Smooth muscle cell of the brain vasculature (primary cell): ENCODE results near the gene HIGD1B.

ENCODE experiments used
- DNase-seq: peaks from one replicate; pipeline ENCODE4 v3.0.0-alpha.2; 2012; ENCODE audit warnings: low read depth, low spot score

Gene HIGD1B

DNA sequence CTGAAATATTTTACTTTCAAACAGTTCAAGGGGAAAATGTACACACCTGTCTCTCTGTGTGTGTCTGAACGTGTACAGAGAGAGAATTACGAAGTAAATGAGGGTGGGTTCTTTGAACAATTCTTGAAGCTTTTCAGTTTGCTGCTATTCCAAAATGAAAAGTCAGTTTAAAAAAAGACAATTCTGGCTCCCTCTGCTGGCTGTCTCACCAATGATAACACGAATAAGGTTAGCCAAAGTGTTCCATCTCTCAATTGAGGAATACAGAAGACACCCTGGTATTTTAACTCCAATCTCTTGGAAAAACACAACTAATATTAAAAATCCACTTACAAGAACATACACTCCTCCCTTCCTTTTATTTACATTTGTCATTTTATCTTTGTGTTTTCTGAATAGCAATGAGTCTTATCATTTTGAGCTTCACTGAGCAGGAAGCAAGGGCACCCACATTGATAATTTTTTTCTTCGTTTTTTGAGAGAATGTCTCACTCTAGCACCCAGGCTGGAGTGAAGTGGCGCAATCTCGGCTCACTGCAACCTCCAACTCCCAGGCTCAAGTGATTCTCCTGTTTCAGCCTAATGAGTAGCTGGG is 31.0 kb downstream of the HIGD1B start:
- DNase-seq: no peak

DNA sequence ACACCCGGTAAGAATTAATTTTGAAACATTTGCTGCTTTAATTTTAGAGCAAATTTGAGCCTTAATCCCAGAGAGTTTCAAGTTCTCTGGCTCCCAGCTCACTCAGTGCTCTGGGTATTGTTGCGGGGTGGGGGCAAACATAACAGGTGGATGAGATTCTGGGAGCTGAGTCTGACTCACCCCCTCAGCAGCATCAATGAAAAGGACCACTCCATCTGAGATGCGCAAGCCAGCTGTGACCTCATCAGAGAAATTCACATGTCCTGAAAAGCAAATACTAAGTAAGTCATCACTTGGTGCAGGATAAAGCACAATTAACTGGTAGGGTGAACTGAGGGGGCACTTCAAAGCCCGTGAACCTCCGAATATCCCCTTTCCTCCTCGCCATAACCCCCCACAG is 31.7 kb downstream of the HIGD1B start:
- DNase-seq: no peak

DNA sequence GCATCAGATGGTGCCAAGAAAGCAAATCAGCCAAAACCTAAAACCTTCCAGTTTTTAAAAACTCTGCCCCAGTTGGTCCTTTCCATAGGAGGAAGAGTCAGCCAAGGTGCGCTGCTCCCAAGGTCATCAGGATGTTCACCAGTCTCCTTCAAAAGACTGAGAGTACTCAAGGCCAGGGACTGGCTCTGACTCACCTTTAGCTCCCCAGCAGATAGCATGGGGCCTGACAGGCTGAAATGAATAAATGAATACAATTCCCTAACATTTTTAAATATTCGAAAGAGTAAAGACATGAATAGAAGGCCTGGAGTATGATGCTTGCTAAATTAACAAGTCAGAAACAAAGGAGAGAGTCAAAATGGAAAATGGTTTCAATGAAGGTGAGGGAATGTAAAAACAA is 32.4 kb downstream of the HIGD1B start:
- DNase-seq: no peak

DNA sequence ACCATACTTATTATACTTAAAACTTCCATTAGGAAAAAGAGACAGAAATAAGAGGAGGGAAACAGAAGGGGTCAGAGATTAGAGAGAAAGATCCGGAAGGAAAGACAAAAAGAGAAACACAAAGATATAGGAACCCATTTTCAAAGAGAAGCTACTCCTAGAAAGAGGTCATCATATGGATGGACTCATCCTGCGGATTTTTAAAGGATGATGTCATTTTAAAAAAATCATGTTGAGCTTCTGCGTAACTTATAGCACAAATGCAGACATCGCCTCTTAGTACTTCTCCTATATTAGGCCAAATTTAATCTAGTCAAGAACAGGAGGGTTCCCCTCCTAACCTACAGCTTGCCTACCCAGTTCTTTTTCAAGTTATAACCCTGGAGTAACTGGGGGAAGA is 33.5 kb downstream of the HIGD1B start:
- no peak for DNase-seq

DNA sequence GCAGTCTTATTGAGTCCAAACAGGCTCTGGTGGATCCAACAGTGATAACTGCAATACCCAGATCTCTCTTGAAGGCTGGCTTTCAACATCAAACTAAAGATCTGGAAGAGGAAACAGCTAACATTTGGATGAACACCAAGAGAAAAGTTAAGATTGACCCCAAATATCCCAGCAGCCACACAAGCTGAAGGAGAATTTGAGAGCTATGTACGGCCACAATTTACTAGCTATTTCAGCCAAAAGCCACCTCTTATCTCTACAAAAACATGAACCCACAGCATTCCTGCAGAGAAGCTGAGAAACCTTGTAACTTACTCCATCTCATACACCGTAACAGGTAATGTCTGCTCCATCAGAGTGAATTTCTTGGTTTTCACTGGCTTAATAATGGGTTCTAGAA is 37.3 kb downstream of the HIGD1B start:
- no peak for DNase-seq

DNA sequence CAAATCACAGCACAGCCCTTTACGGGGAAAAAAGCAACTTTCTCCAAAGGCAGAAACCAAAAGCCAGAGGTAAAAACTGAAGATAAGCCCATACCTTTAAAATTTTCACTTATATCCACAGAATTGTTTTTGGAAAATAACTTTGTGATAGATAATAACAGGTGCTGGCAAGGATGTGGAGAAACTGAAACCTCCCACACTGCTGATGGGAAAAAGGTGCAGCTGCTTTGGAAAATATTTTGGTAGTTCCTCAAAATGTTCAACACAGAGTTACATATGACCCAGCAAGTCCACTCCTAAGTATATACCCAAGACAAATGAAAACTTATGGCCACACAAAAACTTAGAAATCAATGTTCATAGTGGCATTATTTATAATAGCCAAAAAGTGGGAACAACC is 39.3 kb downstream of the HIGD1B start:
- DNase-seq: no peak

DNA sequence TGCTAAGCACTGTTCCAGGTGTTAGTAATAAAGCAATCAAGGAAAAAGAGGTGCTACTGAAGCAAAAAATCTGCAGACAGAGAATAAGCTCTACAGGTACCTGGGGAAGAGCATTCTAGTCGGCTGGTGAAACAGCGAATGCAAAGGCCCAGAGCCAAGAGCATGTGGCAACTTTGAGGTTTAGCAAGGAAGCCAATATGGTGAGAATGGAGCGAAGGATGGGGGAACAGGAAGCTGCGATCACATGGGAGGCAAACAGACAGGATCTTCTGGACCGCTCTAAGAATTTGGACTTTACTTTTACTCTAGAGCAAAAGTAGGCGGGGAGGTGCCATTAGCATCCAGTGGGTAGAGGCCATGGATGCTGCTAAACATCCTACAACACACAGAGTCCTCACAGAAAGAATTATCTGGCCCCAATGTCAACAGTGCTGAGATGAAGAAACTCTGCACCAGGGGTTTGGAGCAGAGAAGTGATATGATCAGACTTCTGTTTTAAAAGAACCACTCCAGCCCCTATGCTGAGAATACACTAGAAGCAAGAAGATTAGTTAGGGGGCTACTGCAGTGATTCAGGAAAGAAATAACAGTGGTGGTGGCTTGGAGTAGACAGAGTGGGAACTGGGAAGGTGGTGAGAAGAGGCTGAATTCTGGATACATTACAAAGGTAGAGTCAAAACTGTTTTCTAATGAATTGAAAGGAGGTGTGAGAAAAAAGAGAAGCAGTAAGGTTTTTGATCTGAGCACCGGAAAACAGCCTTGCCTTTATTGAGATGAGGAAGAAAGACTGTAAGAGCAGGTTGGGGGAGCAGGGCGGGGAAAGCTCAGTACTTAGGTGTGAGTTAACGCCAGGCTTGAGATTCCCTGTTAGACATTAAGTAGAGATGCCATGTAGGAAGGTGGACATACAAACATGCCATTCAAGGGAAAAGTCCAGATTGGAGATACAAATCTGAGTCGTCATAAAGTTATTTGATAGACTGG is 40.6 kb downstream of the HIGD1B start:
- no peak for DNase-seq

DNA sequence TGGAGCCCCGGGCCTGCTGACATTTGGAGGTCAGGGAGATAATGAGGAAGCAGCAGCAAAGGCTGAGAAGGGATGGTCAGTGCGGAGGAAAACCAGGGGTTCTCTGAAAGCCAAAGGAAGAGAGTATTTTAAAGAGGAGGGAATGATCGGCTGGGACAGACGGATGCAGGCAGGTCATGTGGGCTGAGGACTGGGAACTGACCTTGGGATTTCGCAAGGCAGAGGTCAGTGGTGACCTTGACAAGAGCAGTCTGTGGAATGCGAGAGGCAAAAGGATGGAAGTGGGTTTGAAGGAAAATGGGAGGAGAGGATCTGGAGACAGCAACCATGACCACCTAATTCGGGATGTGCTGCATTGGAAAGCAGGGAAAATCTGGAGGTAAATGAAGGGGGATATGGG is 41.3 kb downstream of the HIGD1B start:
- DNase-seq: no peak

DNA sequence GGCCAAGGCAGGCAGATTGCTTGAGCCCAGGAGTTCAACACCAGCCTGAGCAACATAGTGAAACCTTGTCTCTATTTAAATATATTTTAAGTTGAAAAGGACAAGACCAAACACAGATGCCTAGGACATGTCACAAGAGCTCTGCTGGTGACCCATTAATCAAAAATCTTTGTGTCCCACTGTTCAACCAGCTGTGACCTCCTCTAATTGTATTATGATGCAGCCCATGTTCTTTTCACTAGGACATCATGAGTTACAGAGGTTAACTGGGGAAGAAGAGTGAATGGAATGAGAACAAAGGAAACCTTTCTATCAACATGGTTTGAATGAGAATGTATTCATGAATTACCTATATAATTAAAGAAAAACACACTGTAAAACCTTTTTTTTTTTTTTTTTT is 44.6 kb downstream of the HIGD1B start:
- no peak for DNase-seq

DNA sequence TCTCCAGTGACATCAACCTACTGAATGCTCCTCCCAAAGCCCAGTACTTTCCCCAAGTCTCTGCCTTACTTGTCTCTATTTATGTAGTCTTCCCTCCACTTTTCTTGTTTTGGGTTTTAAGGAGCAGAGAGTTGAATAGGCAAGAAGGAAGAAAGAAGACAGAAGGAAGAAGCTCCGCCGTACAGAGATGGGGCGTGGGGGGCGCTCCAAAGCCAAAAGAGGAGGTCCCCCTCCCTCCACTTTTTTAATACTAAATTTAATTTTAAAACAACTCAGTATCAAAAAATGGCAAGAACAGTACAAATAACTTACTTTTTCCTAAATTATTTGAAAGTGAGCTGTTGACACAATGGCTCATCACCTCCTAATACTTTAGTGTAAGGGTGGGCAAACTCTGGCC is 47.0 kb downstream of the HIGD1B start:
- no peak for DNase-seq

DNA sequence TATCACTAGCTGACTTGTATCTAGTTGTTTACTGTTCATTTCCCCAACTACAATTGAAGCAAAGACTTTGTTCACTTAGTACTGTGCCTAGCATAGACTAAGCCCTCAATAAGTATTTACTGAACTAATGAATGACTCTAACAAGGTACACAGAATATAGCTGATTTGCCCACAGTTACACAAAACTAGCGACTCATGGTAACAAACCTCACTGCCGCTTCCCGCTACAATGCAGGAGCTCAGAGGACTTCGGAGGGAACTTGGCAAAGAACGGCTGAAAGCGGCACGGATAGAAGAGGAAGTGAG is 51.0 kb downstream of the HIGD1B start:
- no peak for DNase-seq

DNA sequence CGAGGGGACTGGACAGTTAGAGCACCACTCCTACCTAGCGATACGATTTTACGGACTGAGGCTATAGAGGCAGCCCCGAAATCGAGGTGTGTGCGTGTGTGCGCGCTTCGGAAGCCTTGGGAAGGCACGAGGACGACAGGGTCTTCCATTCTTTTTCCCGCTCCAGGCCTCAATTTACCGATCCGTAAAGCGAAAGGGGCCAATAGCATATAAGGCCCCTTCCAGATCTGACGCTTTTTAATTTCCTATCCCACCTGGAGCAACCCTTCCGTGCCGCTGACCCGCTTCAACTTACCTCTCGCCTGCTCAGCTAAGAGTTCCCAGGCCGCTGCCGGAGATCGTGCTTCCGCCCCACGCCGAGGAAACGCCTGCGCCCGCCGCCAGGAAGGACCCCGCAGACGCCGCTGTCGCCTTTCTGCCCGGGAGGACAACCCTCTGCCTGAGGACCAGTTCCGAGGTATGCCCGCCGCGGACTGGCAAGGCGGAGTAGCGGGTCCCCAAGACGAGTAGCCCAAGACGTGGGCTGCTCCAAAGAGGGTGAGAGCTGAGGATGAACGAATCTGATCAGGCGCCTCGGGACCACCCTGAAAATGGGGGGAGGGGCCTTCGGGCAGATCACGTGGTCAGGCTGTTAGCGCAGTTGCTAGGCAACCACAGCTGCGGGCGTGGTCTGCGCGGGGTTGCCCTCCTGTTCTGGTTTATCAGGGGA is 51.5 kb downstream of the HIGD1B start, which contains the start of gene EFTUD2:
Gene EFTUD2, minus strand, starts transcription at position 372 of the 709 bp plus-strand sequence. CDS start 4,924 bp downstream, outside the sequence.
- DNase-seq: peak; percentile 70
